Prostate gland (tissue), 2 donors: Measurements from ENCODE around the gene MYO9A. TPM values are rescaled to one million over a fixed set of nuclear protein-coding genes. Genes with fewer than 3 reads are reported as not detected.

Experiments used
- DNase-seq: peaks from one replicate; pipeline ENCODE4 v3.0.0-alpha.2; 2019; ENCODE audit warnings: low spot score
- H3K27ac ChIP-seq, 2 donors: fragments of 200-600 bp; sonication (generic); 2 replicates each; pipeline ENCODE4 v1.5.1; 2017 to 2019
- H3K27me3 ChIP-seq: fragments of 200-600 bp; sonication (generic); replicated peaks from 2 replicates; pipeline ENCODE4 v1.5.1; 2019; ENCODE audit not compliant: insufficient read depth
- H3K36me3 ChIP-seq, 2 donors: fragments of 200-600 bp; sonication (generic); 1 replicate in 1 of 2; 2 replicates in 1 of 2; pipeline versions ENCODE4 v1.5.1 to v1.8.1; 2017 to 2019
- H3K4me1 ChIP-seq: fragments of 200-600 bp; sonication (generic); replicated peaks from 2 replicates; pipeline ENCODE4 v1.5.1; 2019
- H3K4me3 ChIP-seq, 2 donors: fragments of 200-600 bp; sonication (generic); 2 replicates each; pipeline ENCODE4 v1.5.1; 2017 to 2019
- H3K9me3 ChIP-seq: fragments of 200-600 bp; sonication (generic); 2 replicates; pipeline ENCODE4 v1.5.1; 2017
- POLR2A ChIP-seq: fragments of 450-650 bp; IDR thresholded peaks from one replicate; pipeline ENCODE4 v1.6.1; 2016; ENCODE audit warnings: antibody characterized with exemption, mild to moderate bottlenecking
- POLR2AphosphoS5 ChIP-seq: sonication (generic); formaldehyde crosslinking; IDR thresholded peaks from one replicate; pipeline ENCODE4 v1.6.1; 2017; ENCODE audit warnings: antibody characterized with exemption
- WGBS: methylation state at CpG from one replicate; pipeline ENCODE4 v1.1.5; 2018; 5-methylcytosine and 5-hydroxymethylcytosine counted together
- intact Hi-C: fragments of 100-400 bp; cut with DNase I; formaldehyde crosslinking; loops from one replicate; pipeline ENCODE4 v1.14.2; 2022
- total RNA-seq, 2 donors: library from RNA; depleted of rRNA; stranded (reverse); fragments of >200 nt; gene quantifications; one replicate each; pipeline ENCODE4 v1.1.0, GENCODE V29; 2016
- TF ChIP-seq, protein P1 (sequence below), 4 experiments: fragments of 200-600 bp in 2 of 4; fragments of 450-650 bp in 2 of 4; sonication (generic) in 2 of 4; IDR thresholded peaks; 1 replicate in 3 of 4; 2 replicates in 1 of 4; pipeline ENCODE4 v1.5.1; 2016 to 2019; ENCODE audit warnings: antibody characterized with exemption in 4 of 4, mild to moderate bottlenecking in 2 of 4, moderate library complexity in 2 of 4

Gene MYO9A
- total RNA-seq, 2 donors from 2014 or later = 29.4 to 252 TPM

DNA sequence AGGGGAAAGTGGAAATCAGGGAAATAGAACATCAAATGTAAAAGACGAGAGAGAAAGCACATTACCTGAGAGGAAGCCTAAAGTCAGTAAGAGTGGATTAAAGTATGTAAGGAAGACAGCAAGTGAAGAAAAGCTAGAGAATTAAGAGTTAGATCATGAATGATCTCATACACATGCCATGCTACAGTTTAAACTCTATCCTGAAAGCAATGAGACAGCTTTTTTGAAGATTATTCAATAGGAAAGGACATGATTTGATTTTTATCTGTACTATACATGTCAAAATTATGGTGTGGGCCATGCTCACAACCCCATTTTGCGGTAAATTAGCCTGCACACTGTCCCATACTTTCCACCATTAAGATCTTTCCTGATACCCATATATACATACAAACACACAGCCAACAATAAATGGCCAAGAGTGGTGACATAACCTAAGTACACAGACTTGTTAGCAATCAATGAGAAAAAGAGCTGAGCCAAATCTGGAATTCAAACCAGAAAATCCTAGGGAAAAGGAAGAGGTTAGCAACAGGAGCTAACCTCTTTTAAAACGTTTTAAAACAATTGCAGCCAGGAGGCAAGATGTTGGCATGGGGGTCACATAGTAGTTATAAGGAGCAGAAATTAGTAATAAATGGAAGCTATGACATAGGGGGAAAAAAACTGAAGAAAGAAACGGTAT is 4.5 kb downstream of the MYO9A start:
- peak overlapping the region in 1 of 2 donors; percentile 27 for H3K27ac ChIP-seq

DNA sequence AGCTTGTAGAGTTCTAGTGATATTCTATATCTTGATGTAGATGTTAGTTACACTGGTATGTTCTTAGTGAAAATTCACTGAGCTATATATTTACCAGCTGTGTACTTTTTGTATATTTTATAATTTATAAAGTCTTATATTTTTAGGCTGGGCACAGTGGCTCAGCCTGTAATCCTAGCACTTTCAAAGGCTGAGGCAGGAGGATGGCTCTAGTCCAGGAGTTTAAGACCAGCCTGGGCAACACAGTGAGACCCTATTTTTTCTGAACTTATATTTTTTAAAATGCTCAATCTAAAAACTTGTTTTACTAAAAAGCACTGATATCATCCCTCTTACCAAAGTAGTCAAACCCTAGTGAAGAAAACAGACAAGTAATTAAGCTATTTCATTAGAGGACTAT is 5.1 kb downstream of the MYO9A start:
- peaks cover 7% of the 10 kb centered on the region for H3K4me1 ChIP-seq
- intact Hi-C loops = loop anchor here (10.0 kb wide), 1 partner anchor 112 kb away; no protein-coding TSS in a partner anchor
- TF ChIP-seq, protein P1, sequence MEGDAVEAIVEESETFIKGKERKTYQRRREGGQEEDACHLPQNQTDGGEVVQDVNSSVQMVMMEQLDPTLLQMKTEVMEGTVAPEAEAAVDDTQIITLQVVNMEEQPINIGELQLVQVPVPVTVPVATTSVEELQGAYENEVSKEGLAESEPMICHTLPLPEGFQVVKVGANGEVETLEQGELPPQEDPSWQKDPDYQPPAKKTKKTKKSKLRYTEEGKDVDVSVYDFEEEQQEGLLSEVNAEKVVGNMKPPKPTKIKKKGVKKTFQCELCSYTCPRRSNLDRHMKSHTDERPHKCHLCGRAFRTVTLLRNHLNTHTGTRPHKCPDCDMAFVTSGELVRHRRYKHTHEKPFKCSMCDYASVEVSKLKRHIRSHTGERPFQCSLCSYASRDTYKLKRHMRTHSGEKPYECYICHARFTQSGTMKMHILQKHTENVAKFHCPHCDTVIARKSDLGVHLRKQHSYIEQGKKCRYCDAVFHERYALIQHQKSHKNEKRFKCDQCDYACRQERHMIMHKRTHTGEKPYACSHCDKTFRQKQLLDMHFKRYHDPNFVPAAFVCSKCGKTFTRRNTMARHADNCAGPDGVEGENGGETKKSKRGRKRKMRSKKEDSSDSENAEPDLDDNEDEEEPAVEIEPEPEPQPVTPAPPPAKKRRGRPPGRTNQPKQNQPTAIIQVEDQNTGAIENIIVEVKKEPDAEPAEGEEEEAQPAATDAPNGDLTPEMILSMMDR (IDR thresholded peaks at IDR 0.05) = no peak
- TF ChIP-seq POLR2A = no peak
- no peak for TF ChIP-seq POLR2AphosphoS5
- no peak overlapping the region for H3K4me3 ChIP-seq
- H3K27ac ChIP-seq = no peak overlapping the region
- H3K27me3 ChIP-seq = no peaks in the 10 kb centered on the region
- H3K36me3 ChIP-seq = no peaks in the 10 kb centered on the region
- DNase-seq = no peak
- H3K9me3 ChIP-seq = no peaks in the 10 kb centered on the region

More for the DNA sequence above, 4.5 kb downstream of the MYO9A start:
- TF ChIP-seq POLR2A = no peak
- no peak for TF ChIP-seq POLR2AphosphoS5
- TF ChIP-seq, protein P1 (IDR thresholded peaks at IDR 0.05) = no peak
- Histone ChIP-seq H3K36me3 (no peaks in the 10 kb centered on the region), H3K4me1 (peaks cover 7% of the 10 kb centered on the region), H3K27me3 (no peaks in the 10 kb centered on the region), H3K9me3 (no peaks in the 10 kb centered on the region), H3K4me3 (no peak overlapping the region)
- WGBS = 53% methylated on average over 4 of the region's 4 CpGs
- intact Hi-C loops = loop anchor here (10.0 kb wide), 1 partner anchor 111 kb away; no protein-coding TSS in a partner anchor
- no peak for DNase-seq

DNA sequence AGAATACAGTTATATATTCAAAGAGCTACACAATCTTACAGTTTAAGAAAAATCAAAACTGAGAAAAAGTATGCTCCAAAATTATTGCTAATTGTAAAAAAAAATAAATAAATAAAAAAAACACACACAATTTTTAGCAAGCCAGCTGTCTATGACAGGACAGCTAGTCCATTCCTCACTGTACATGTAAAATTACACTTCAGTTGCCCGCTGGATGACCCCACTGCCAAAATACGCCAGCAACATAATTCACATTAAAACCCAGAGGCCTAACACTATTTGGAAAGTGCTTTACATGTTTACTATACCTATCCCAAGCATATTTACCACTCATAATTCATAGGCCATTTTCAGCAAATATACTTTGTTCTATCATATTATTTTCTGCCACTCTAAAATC is 5.8 kb downstream of the MYO9A start:
- TF ChIP-seq POLR2A = no peak
- no peak for TF ChIP-seq POLR2AphosphoS5
- TF ChIP-seq, protein P1 (IDR thresholded peaks at IDR 0.05) = no peak
- H3K4me3 ChIP-seq = no peak overlapping the region
- no peaks in the 10 kb centered on the region for H3K27me3 ChIP-seq
- H3K4me1 ChIP-seq = peaks cover 7% of the 10 kb centered on the region
- no peak for DNase-seq
- WGBS = 22% methylated on average over 2 of the region's 2 CpGs
- intact Hi-C loops = loop anchor here (10.0 kb wide), 1 partner anchor 113 kb away; no protein-coding TSS in a partner anchor
- no peak overlapping the region for H3K27ac ChIP-seq
- no peaks in the 10 kb centered on the region for H3K36me3 ChIP-seq
- H3K9me3 ChIP-seq = no peaks in the 10 kb centered on the region

DNA sequence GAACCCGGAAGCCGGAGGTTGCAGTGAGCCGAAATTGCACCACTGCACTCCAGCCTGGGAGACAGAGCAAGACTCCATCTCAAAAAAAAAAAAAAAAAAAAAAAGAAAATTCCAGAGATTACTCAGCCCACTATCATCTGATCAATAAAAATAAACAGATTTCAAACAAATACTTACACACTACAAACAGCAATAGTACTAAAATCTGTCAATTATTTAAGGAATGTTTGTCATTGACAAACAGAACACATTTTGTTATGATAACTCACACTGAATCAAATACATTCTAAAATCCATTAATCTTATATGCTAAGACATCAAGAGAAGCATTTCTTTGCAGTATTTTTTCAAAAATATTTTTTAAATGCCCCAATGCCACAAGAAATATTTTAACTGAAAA is 7.6 kb downstream of the MYO9A start:
- intact Hi-C loops = loop anchor here (10.0 kb wide), 1 partner anchor 114 kb away; no protein-coding TSS in a partner anchor
- WGBS = 93% methylated on average over 3 of the region's 3 CpGs

More for the DNA sequence above, 7.6 kb downstream of the MYO9A start:
- Histone ChIP-seq H3K27me3 (no peaks in the 10 kb centered on the region), H3K27ac (no peak overlapping the region), H3K4me1 (peaks cover 7% of the 10 kb centered on the region), H3K36me3 (no peaks in the 10 kb centered on the region), H3K9me3 (no peaks in the 10 kb centered on the region), H3K4me3 (no peak overlapping the region)
- TF ChIP-seq, protein P1 (IDR thresholded peaks at IDR 0.05) = no peak
- TF ChIP-seq POLR2A (no peak), POLR2AphosphoS5 (no peak)
- DNase-seq = no peak
